AG09319 (cell line): ENCODE measurements around the gene STARD9.

Source experiments
- DNase-seq: peaks from one replicate; pipeline ENCODE4 v3.0.0-alpha.2; 2010; ENCODE audit warnings: low read depth; ENCODE audit errors: extremely low read depth
- CTCF ChIP-seq: IDR thresholded peaks from 2 replicates; pipeline ENCODE4 v1.5.1; 2011; ENCODE audit warnings: low read depth, mild to moderate bottlenecking, inconsistent platforms, low read length, moderate library complexity

The STARD9 gene

GRCh38 chr15:42619656-42620371 lies 44.4 kb downstream of the STARD9 start:
- DNase-seq, result no peak
- TF ChIP-seq CTCF, result no peak

- no peak for DNase-seq
- TF ChIP-seq CTCF, result no peak
Measured at GRCh38 chr15:42621386-42621785, 46.0 kb downstream of the STARD9 start.

GRCh38 chr15:42621996-42622925 lies 46.9 kb downstream of the STARD9 start:
- DNase-seq, result no peak
- no peak for TF ChIP-seq CTCF

GRCh38 chr15:42623951-42624350 lies 48.5 kb downstream of the STARD9 start:
- no peak for TF ChIP-seq CTCF
- no peak for DNase-seq

GRCh38 chr15:42627485-42627884 lies 52.1 kb downstream of the STARD9 start:
- DNase-seq, result no peak
- no peak for TF ChIP-seq CTCF

GRCh38 chr15:42628761-42629160 lies 53.4 kb downstream of the STARD9 start:
- no peak for DNase-seq
- TF ChIP-seq CTCF, result no peak

GRCh38 chr15:42632105-42632675 lies 56.8 kb downstream of the STARD9 start:
- DNase-seq, result no peak
- TF ChIP-seq CTCF, result no peak
